B cell (primary cell): ENCODE data around the gene BAMBI.

Experiments used
- CTCF ChIP-seq: fragments of 200-600 bp; IDR thresholded peaks from one replicate; pipeline ENCODE4 v1.8.0; 2022; ENCODE audit warnings: antibody characterized with exemption, mild to moderate bottlenecking
- EZH2 ChIP-seq: IDR thresholded peaks from 2 replicates; pipeline ENCODE4 v1.6.1; 2012; ENCODE audit warnings: borderline replicate concordance, low read depth, mild to moderate bottlenecking, moderate library complexity, low read length; ENCODE audit not compliant: insufficient read depth, poor library complexity, severe bottlenecking

- TF ChIP-seq CTCF (no peak), EZH2 (no peak)
Measured at GRCh38 chr10:28684986-28685580, 7.8 kb downstream of the BAMBI start.
